HAP-1 (cell line): Measurements from ENCODE around the gene ELFN1.

Source experiments
- DNase-seq, 2 experiments: peaks; one replicate each; pipeline ENCODE4 v3.0.0-alpha.2; 2016 to 2020; ENCODE audit warnings: low spot score in 2 of 2
- H3K27me3 ChIP-seq: fragments of 250-450 bp; sonication (Bioruptor Pico); 2 replicates; pipeline ENCODE4 v1.5.1; 2020; ENCODE audit warnings: low read depth, mild to moderate bottlenecking, moderate library complexity
- H3K36me3 ChIP-seq: fragments of 250-450 bp; sonication (Bioruptor Pico); replicated peaks from 2 replicates; pipeline ENCODE4 v1.5.1; 2020; ENCODE audit warnings: mild to moderate bottlenecking
- H3K4me1 ChIP-seq: fragments of 250-450 bp; sonication (Bioruptor Pico); 2 replicates; pipeline ENCODE4 v1.5.1; 2020; ENCODE audit warnings: mild to moderate bottlenecking
- H3K4me3 ChIP-seq: fragments of 250-450 bp; sonication (Bioruptor Pico); 2 replicates; pipeline ENCODE4 v1.5.1; 2020; ENCODE audit warnings: mild to moderate bottlenecking, moderate library complexity
- H3K9me3 ChIP-seq: fragments of 250-450 bp; sonication (Bioruptor Pico); 2 replicates; pipeline ENCODE4 v1.5.1; 2020; ENCODE audit warnings: mild to moderate bottlenecking, moderate library complexity
- in situ Hi-C: fragments of 300-500 bp; cut with MboI; formaldehyde crosslinking; loops from 3 replicates; pipeline ENCODE4 v1.14.3; 2020; ENCODE audit warnings: low sequenced_read_pairs, inconsistent platforms, mixed read lengths

Gene ELFN1

GRCh38 chr7:1745018-1745532 lies 75.0 kb downstream of the ELFN1 start:
- Histone ChIP-seq H3K27me3 (no peaks in the 10 kb centered on the region), H3K9me3 (no peaks in the 10 kb centered on the region), H3K4me1 (peaks cover 19% of the 10 kb centered on the region), H3K4me3 (no peak overlapping the region), H3K36me3 (no peaks in the 10 kb centered on the region; the same call in 1 of the 2 replicates)
- in situ Hi-C loops: no loop called here
- DNase-seq: no peak

- DNase-seq: peak in 1 of 2 experiments; percentile 7
- H3K4me1 ChIP-seq: peaks cover 19% of the 10 kb centered on the region
- in situ Hi-C loops: no loop called here
- H3K27me3 ChIP-seq: no peaks in the 10 kb centered on the region
- no peaks in the 10 kb centered on the region for H3K9me3 ChIP-seq
- H3K36me3 ChIP-seq: no peaks in the 10 kb centered on the region; the same call in 1 of the 2 replicates
- no peak overlapping the region for H3K4me3 ChIP-seq
Observed at GRCh38 chr7:1745576-1746490, 75.8 kb downstream of the ELFN1 start.

- in situ Hi-C loops: no loop called here
- no peaks in the 10 kb centered on the region for H3K27me3 ChIP-seq
Observed at GRCh38 chr7:1746491-1746975, 76.5 kb downstream of the ELFN1 start.

GRCh38 chr7:1747004-1747801 lies 77.1 kb downstream of the ELFN1 start:
- H3K36me3 ChIP-seq: no peaks in the 10 kb centered on the region
- in situ Hi-C loops: no loop called here
- peaks cover 10% of the 10 kb centered on the region for H3K4me1 ChIP-seq
- H3K4me3 ChIP-seq: no peak overlapping the region
- DNase-seq: no peak
- no peaks in the 10 kb centered on the region for H3K9me3 ChIP-seq
- peaks cover 1% of the 10 kb centered on the region; the same call in 1 of the 2 replicates for H3K27me3 ChIP-seq

More at GRCh38 chr7:1746491-1746975, 76.5 kb downstream of the ELFN1 start:
- Histone ChIP-seq H3K4me1 (peaks cover 15% of the 10 kb centered on the region), H3K4me3 (no peak overlapping the region), H3K9me3 (no peaks in the 10 kb centered on the region), H3K36me3 (no peaks in the 10 kb centered on the region; the same call in 1 of the 2 replicates)
- no peak for DNase-seq

- in situ Hi-C loops: no loop called here
- Histone ChIP-seq H3K9me3 (no peaks in the 10 kb centered on the region), H3K4me3 (no peak overlapping the region), H3K36me3 (no peaks in the 10 kb centered on the region), H3K27me3 (peaks cover 12% of the 10 kb centered on the region), H3K4me1 (no peaks in the 10 kb centered on the region; the same call in 1 of the 2 replicates)
- DNase-seq: no peak
Observed at GRCh38 chr7:1748076-1748838, 78.2 kb downstream of the ELFN1 start.

GRCh38 chr7:1748839-1749173 lies 78.7 kb downstream of the ELFN1 start:
- Histone ChIP-seq H3K27me3 (peaks cover 14% of the 10 kb centered on the region), H3K9me3 (no peaks in the 10 kb centered on the region), H3K4me1 (no peaks in the 10 kb centered on the region), H3K36me3 (no peaks in the 10 kb centered on the region), H3K4me3 (no peak overlapping the region)
- in situ Hi-C loops: no loop called here
- no peak for DNase-seq

GRCh38 chr7:1749351-1749863 lies 79.3 kb downstream of the ELFN1 start:
- Histone ChIP-seq H3K27me3 (peaks cover 17% of the 10 kb centered on the region), H3K4me3 (no peak overlapping the region), H3K4me1 (no peaks in the 10 kb centered on the region), H3K36me3 (no peaks in the 10 kb centered on the region), H3K9me3 (no peaks in the 10 kb centered on the region)
- DNase-seq: no peak
- in situ Hi-C loops: no loop called here

- DNase-seq: no peak
- H3K4me3 ChIP-seq: no peak overlapping the region
- no peaks in the 10 kb centered on the region for H3K4me1 ChIP-seq
- H3K36me3 ChIP-seq: no peaks in the 10 kb centered on the region
- H3K9me3 ChIP-seq: no peaks in the 10 kb centered on the region
- in situ Hi-C loops: no loop called here
- peaks cover 18% of the 10 kb centered on the region for H3K27me3 ChIP-seq
Observed at GRCh38 chr7:1749864-1750466, 79.9 kb downstream of the ELFN1 start.

GRCh38 chr7:1750541-1751021 lies 80.5 kb downstream of the ELFN1 start:
- Histone ChIP-seq H3K36me3 (no peaks in the 10 kb centered on the region), H3K4me1 (no peaks in the 10 kb centered on the region), H3K27me3 (peaks cover 18% of the 10 kb centered on the region), H3K9me3 (no peaks in the 10 kb centered on the region), H3K4me3 (no peak overlapping the region)
- no peak for DNase-seq
- in situ Hi-C loops: no loop called here

GRCh38 chr7:1752111-1752510 lies 82.0 kb downstream of the ELFN1 start:
- Histone ChIP-seq H3K9me3 (no peaks in the 10 kb centered on the region), H3K27me3 (peaks cover 18% of the 10 kb centered on the region), H3K4me1 (no peaks in the 10 kb centered on the region), H3K4me3 (no peak overlapping the region), H3K36me3 (no peaks in the 10 kb centered on the region)
- in situ Hi-C loops: no loop called here
- DNase-seq: peak in 1 of 2 experiments; percentile 1

GRCh38 chr7:1752771-1753563 lies 82.9 kb downstream of the ELFN1 start:
- H3K36me3 ChIP-seq: no peaks in the 10 kb centered on the region
- in situ Hi-C loops: no loop called here
- DNase-seq: peak in 1 of 2 experiments; percentile 3
- H3K27me3 ChIP-seq: peaks cover 18% of the 10 kb centered on the region
- H3K4me1 ChIP-seq: no peaks in the 10 kb centered on the region
- no peak overlapping the region for H3K4me3 ChIP-seq
- no peaks in the 10 kb centered on the region for H3K9me3 ChIP-seq

GRCh38 chr7:1753564-1753867 lies 83.4 kb downstream of the ELFN1 start:
- Histone ChIP-seq H3K4me1 (no peaks in the 10 kb centered on the region), H3K27me3 (peaks cover 18% of the 10 kb centered on the region), H3K4me3 (no peak overlapping the region), H3K9me3 (no peaks in the 10 kb centered on the region), H3K36me3 (no peaks in the 10 kb centered on the region)
- peak in 1 of 2 experiments; percentile 4 for DNase-seq
- in situ Hi-C loops: no loop called here
